Measurements from ENCODE around the gene TBCCD1. TPM values are rescaled to one million over a fixed set of nuclear protein-coding genes. Genes with fewer than 3 reads are reported as not detected.
"Not testable (repeated sequence)": the region's sequence is repeated elsewhere in the genome, so short reads cannot be mapped to it uniquely, and the experiment has no call there.

The TBCCD1 gene
- total RNA-seq, 2 donors from 2014 or later: 11.9 to 14.0 TPM

GRCh38 chr3:186536883-186537844 lies 30.0 kb downstream of the TBCCD1 start:
- Histone ChIP-seq H3K9ac (ENCODE audit: extremely low read depth, low read length, poor library complexity, severe bottlenecking) (no peak overlapping the region), H3K27me3 (ENCODE audit: control insufficient read depth, insufficient read depth, low read length, poor library complexity, severe bottlenecking) (no peaks in the 10 kb centered on the region), H3K9me3 (ENCODE audit: control insufficient read depth, low read length) (no peaks in the 10 kb centered on the region), H3K36me3 (ENCODE audit: control insufficient read depth, insufficient read depth, low read length) (no peaks in the 10 kb centered on the region), H3K4me3 (ENCODE audit: low read length) (no peak overlapping the region), H3K27ac (ENCODE audit: low read depth, low read length) (no peak overlapping the region), H3K4me1 (ENCODE audit: control insufficient read depth, insufficient read depth, low read length) (peaks cover 6% of the 10 kb centered on the region)
- H3K27ac Mint-ChIP-seq: no peak overlapping the region
- H3K4me3 Mint-ChIP-seq: no peak overlapping the region
- TF ChIP-seq CTCF (conservative IDR thresholded peaks at IDR 0.05): no peak
- no peaks in the 10 kb centered on the region for H3K36me3 Mint-ChIP-seq (ENCODE audit: low read depth)
- DNase-seq: no peak
- H3K27me3 Mint-ChIP-seq (ENCODE audit: insufficient read depth): no peaks in the 10 kb centered on the region
- H3K9me3 Mint-ChIP-seq: no peaks in the 10 kb centered on the region
- peaks cover 3% of the 10 kb centered on the region for H3K4me1 Mint-ChIP-seq

- H3K9ac ChIP-seq (ENCODE audit: extremely low read depth, low read length, poor library complexity, severe bottlenecking): no peak overlapping the region
- no peaks in the 10 kb centered on the region for H3K36me3 Mint-ChIP-seq (ENCODE audit: low read depth)
- 93 to 98% methylated on average over 4 to 6 of the region's 6 CpGs for WGBS, 2 experiments (ENCODE audit: insufficient coverage in 1 of 2, insufficient read length in 1 of 2)
- H3K27me3 Mint-ChIP-seq (ENCODE audit: insufficient read depth): no peaks in the 10 kb centered on the region
- H3K27ac ChIP-seq (ENCODE audit: low read depth, low read length): no peak overlapping the region
- no peak for DNase-seq
- H3K4me3 Mint-ChIP-seq: no peak overlapping the region
- peaks cover 6% of the 10 kb centered on the region for H3K4me1 ChIP-seq (ENCODE audit: control insufficient read depth, insufficient read depth, low read length)
- no peaks in the 10 kb centered on the region for H3K27me3 ChIP-seq (ENCODE audit: control insufficient read depth, insufficient read depth, low read length, poor library complexity, severe bottlenecking)
- no peak overlapping the region for H3K4me3 ChIP-seq (ENCODE audit: low read length)
- H3K4me1 Mint-ChIP-seq: peaks cover 10% of the 10 kb centered on the region
- no peak for TF ChIP-seq CTCF (conservative IDR thresholded peaks at IDR 0.05)
- H3K9me3 ChIP-seq (ENCODE audit: control insufficient read depth, low read length): no peaks in the 10 kb centered on the region
- no peak overlapping the region for H3K27ac Mint-ChIP-seq
- no peaks in the 10 kb centered on the region for H3K9me3 Mint-ChIP-seq
- H3K36me3 ChIP-seq (ENCODE audit: control insufficient read depth, insufficient read depth, low read length): no peaks in the 10 kb centered on the region
Measured at GRCh38 chr3:186534113-186534669, 32.9 kb downstream of the TBCCD1 start.

GRCh38 chr3:186532598-186533072 lies 34.5 kb downstream of the TBCCD1 start:
- no peaks in the 10 kb centered on the region for H3K36me3 ChIP-seq (ENCODE audit: control insufficient read depth, insufficient read depth, low read length)
- no peak for TF ChIP-seq CTCF (conservative IDR thresholded peaks at IDR 0.05)
- H3K4me1 ChIP-seq (ENCODE audit: control insufficient read depth, insufficient read depth, low read length): peaks cover 6% of the 10 kb centered on the region
- H3K27ac ChIP-seq (ENCODE audit: low read depth, low read length): peak overlapping the region; percentile 69
- peaks cover 10% of the 10 kb centered on the region for H3K4me1 Mint-ChIP-seq
- H3K27me3 ChIP-seq (ENCODE audit: control insufficient read depth, insufficient read depth, low read length, poor library complexity, severe bottlenecking): no peaks in the 10 kb centered on the region
- H3K4me3 ChIP-seq (ENCODE audit: low read length): no peak overlapping the region
- H3K9ac ChIP-seq (ENCODE audit: extremely low read depth, low read length, poor library complexity, severe bottlenecking): no peak overlapping the region
- no peaks in the 10 kb centered on the region for H3K36me3 Mint-ChIP-seq (ENCODE audit: low read depth)
- H3K9me3 ChIP-seq (ENCODE audit: control insufficient read depth, low read length): no peaks in the 10 kb centered on the region
- H3K27me3 Mint-ChIP-seq (ENCODE audit: insufficient read depth): no peaks in the 10 kb centered on the region
- no peak overlapping the region for H3K27ac Mint-ChIP-seq
- H3K9me3 Mint-ChIP-seq: no peaks in the 10 kb centered on the region
- no peak overlapping the region for H3K4me3 Mint-ChIP-seq
- DNase-seq: no peak
- WGBS, 2 experiments (ENCODE audit: insufficient coverage in 1 of 2, insufficient read length in 1 of 2): 40 to 66% methylated on average over 1 of the region's 1 CpG

- H3K27ac Mint-ChIP-seq; H3K9me3 Mint-ChIP-seq; H3K27me3 ChIP-seq (ENCODE audit: control insufficient read depth, insufficient read depth, low read length, poor library complexity, severe bottlenecking); H3K36me3 Mint-ChIP-seq (ENCODE audit: low read depth); H3K4me1 ChIP-seq (ENCODE audit: control insufficient read depth, insufficient read depth, low read length); DNase-seq; H3K4me1 Mint-ChIP-seq; H3K36me3 ChIP-seq (ENCODE audit: control insufficient read depth, insufficient read depth, low read length); H3K9ac ChIP-seq (ENCODE audit: extremely low read depth, low read length, poor library complexity, severe bottlenecking); H3K27me3 Mint-ChIP-seq (ENCODE audit: insufficient read depth); H3K4me3 ChIP-seq (ENCODE audit: low read length); H3K9me3 ChIP-seq (ENCODE audit: control insufficient read depth, low read length); H3K27ac ChIP-seq (ENCODE audit: low read depth, low read length); H3K4me3 Mint-ChIP-seq: not testable (repeated sequence)
- WGBS, 2 experiments (ENCODE audit: insufficient coverage in 1 of 2, insufficient read length in 1 of 2): 81 to 100% methylated on average over 3 of the region's 3 CpGs
Measured at GRCh38 chr3:186531694-186532093, 35.4 kb downstream of the TBCCD1 start.
